CD14-positive monocyte (primary cell): Measurements from ENCODE around the gene ZNF81. TPM values are rescaled to one million over a fixed set of nuclear protein-coding genes. Genes with fewer than 3 reads are reported as not detected.
"Not testable (repeated sequence)": the region's sequence is repeated elsewhere in the genome, so short reads cannot be mapped to it uniquely, and the experiment has no call there.

Experiments used
- DNase-seq, 3 donors: peaks; one replicate each; pipeline ENCODE4 v3.0.0-alpha.2; 2011 to 2022
- H2AFZ ChIP-seq: 2 replicates; pipeline ENCODE4 v1.6.0; 2012; ENCODE audit warnings: mild to moderate bottlenecking, low read depth, low read length, inconsistent platforms; ENCODE audit not compliant: insufficient read depth, poor library complexity, severe bottlenecking
- H3K27ac ChIP-seq, 2 donors: 1 replicate in 1 of 2; 2 replicates in 1 of 2; pipeline ENCODE4 v1.5.1; 2012 to 2013; ENCODE audit warnings: low read length in 2 of 2, control low read depth in 1 of 2, inconsistent platforms in 1 of 2, low read depth in 1 of 2, mild to moderate bottlenecking in 1 of 2
- H3K27me3 ChIP-seq, 2 donors: one replicate each; pipeline versions ENCODE4 v1.6.0 to v1.6.1; 2011 to 2013; ENCODE audit warnings: low read length in 2 of 2; ENCODE audit not compliant: control insufficient read depth in 2 of 2, insufficient read depth in 2 of 2
- H3K36me3 ChIP-seq, 2 donors: replicated peaks in 1 of 2; 1 replicate in 1 of 2; 2 replicates in 1 of 2; pipeline versions ENCODE4 v1.5.1 to v1.6.1; 2012 to 2013; ENCODE audit warnings: low read length in 2 of 2, control low read depth in 1 of 2, inconsistent platforms in 1 of 2, mild to moderate bottlenecking in 1 of 2; ENCODE audit not compliant: insufficient read depth in 2 of 2, control insufficient read depth in 1 of 2
- H3K4me1 ChIP-seq, 2 donors: 1 replicate in 1 of 2; 2 replicates in 1 of 2; pipeline versions ENCODE4 v1.5.1 to v1.6.1; 2012 to 2013; ENCODE audit warnings: low read length in 2 of 2, control low read depth in 1 of 2, inconsistent platforms in 1 of 2, mild to moderate bottlenecking in 1 of 2, moderate library complexity in 1 of 2; ENCODE audit not compliant: insufficient read depth in 2 of 2, control insufficient read depth in 1 of 2
- H3K4me2 ChIP-seq: replicated peaks from 2 replicates; pipeline ENCODE3; 2012; ENCODE audit warnings: low read length, moderate library complexity, mild to moderate bottlenecking; ENCODE audit not compliant: poor library complexity, severe bottlenecking; ENCODE audit errors: extremely low read depth
- H3K4me3 ChIP-seq, 3 experiments: fragments of 200-600 bp in 1 of 3; sonication (generic) in 1 of 3; replicated peaks in 1 of 3; 1 replicate in 2 of 3; 2 replicates in 1 of 3; pipeline ENCODE4 v1.5.1; 2011 to 2013; ENCODE audit warnings: low read length in 3 of 3, mild to moderate bottlenecking in 3 of 3, control low read depth in 2 of 3, low read depth in 2 of 3, inconsistent platforms in 1 of 3, moderate library complexity in 1 of 3
- H3K79me2 ChIP-seq: 2 replicates; pipeline ENCODE4 v1.6.0; 2012; ENCODE audit warnings: mild to moderate bottlenecking, control low read depth, inconsistent platforms, low read length, moderate library complexity; ENCODE audit not compliant: insufficient read depth
- H3K9ac ChIP-seq: 2 replicates; pipeline ENCODE4 v1.6.0; 2017; ENCODE audit warnings: low read length, mild to moderate bottlenecking; ENCODE audit not compliant: insufficient read depth, poor library complexity, severe bottlenecking
- H3K9me3 ChIP-seq, 2 donors: replicated peaks in 1 of 2; 1 replicate in 1 of 2; 2 replicates in 1 of 2; pipeline versions ENCODE4 v1.5.1 to v1.6.1; 2012 to 2013; ENCODE audit warnings: low read length in 2 of 2, control low read depth in 1 of 2; ENCODE audit not compliant: control insufficient read depth in 1 of 2, insufficient read depth in 1 of 2
- H4K20me1 ChIP-seq: 2 replicates; pipeline ENCODE4 v1.6.0; 2012; ENCODE audit warnings: mild to moderate bottlenecking, low read length, control low read depth, moderate library complexity; ENCODE audit not compliant: insufficient read depth
- H3K27ac Mint-ChIP-seq, 7 donors: one replicate each; pipeline ENCODE4 v1.8.0; 2020; ENCODE audit warnings: mild to moderate bottlenecking in 7 of 7, mixed read lengths in 7 of 7, moderate library complexity in 6 of 7, inconsistent platforms in 2 of 7
- H3K27me3 Mint-ChIP-seq, 3 donors: one replicate each; pipeline ENCODE4 v1.8.0; 2021 to 2022; ENCODE audit warnings: low read depth in 3 of 3, mild to moderate bottlenecking in 3 of 3, mixed read lengths in 3 of 3, moderate library complexity in 3 of 3, inconsistent platforms in 1 of 3
- H3K36me3 Mint-ChIP-seq, 2 donors: one replicate each; pipeline ENCODE4 v1.8.0; 2020; ENCODE audit warnings: mixed read lengths in 2 of 2, inconsistent platforms in 1 of 2, mild to moderate bottlenecking in 1 of 2
- H3K4me1 Mint-ChIP-seq: one replicate; pipeline ENCODE4 v1.8.0; 2020; ENCODE audit warnings: mild to moderate bottlenecking, mixed read lengths
- H3K4me3 Mint-ChIP-seq, 2 donors: one replicate each; pipeline ENCODE4 v1.8.0; 2020; ENCODE audit warnings: mild to moderate bottlenecking in 2 of 2, mixed read lengths in 2 of 2, moderate library complexity in 1 of 2
- H3K9me3 Mint-ChIP-seq, 7 donors: one replicate each; pipeline ENCODE4 v1.8.0; 2020 to 2022; ENCODE audit warnings: mixed read lengths in 7 of 7, mild to moderate bottlenecking in 6 of 7, moderate library complexity in 6 of 7, inconsistent platforms in 2 of 7
- WGBS: methylation state at CpG from one replicate; pipeline ENCODE4 v1.1.5; 2013; ENCODE audit warnings: missing lambda C conversion rate; ENCODE audit not compliant: insufficient coverage; 5-methylcytosine and 5-hydroxymethylcytosine counted together
- intact Hi-C, 2 donors: fragments of 100-400 bp; cut with micrococcal nuclease; formaldehyde crosslinking; loops; one replicate each; pipeline versions ENCODE4 v1.15.0 to v1.15.1; 2023
- polyA plus RNA-seq, 3 donors: library from polyadenylated mRNA; depleted of rRNA in 1 of 3; unstranded in 2 of 3; stranded (reverse) in 1 of 3; fragments of 300-500 nt in 2 of 3; fragments of >200 nt in 1 of 3; fragmentation: Illumina TruSeq in 2 of 3; gene quantifications; 1 replicate in 2 of 3; 2 replicates in 1 of 3; pipeline ENCODE4 v1.2.3, GENCODE V29; 2012 to 2021
- TF ChIP-seq, protein P1 (sequence below): fragments of 200-600 bp; IDR thresholded peaks from one replicate; pipeline ENCODE4 v1.8.0; 2022; ENCODE audit warnings: antibody characterized with exemption, mild to moderate bottlenecking

The ZNF81 gene
- polyA plus RNA-seq, 3 donors, result 1.7 to 3.4 (median 2.4) TPM

DNA sequence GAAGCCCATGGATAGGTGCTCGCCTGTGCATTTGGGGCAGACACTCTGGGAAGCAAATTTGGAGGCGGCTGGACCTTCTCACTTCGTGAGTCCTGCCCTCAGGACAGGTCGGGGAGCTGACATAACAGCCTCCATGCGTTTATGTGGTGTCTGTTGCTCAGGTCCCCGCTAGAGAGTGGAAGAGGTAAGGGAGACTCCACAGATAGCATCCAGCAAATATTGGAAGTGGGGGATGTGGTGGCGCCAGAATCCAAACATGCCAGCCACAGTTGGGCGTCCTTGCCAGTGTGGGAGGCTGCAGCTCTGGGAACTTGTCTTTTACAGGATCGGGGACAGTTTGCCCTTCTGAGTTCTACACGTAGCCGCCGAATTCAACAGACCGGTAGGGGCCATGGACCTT is 119.3 kb downstream of the ZNF81 start:
- WGBS, result no CpG with 5 or more reads among the region's 13 CpGs

DNA sequence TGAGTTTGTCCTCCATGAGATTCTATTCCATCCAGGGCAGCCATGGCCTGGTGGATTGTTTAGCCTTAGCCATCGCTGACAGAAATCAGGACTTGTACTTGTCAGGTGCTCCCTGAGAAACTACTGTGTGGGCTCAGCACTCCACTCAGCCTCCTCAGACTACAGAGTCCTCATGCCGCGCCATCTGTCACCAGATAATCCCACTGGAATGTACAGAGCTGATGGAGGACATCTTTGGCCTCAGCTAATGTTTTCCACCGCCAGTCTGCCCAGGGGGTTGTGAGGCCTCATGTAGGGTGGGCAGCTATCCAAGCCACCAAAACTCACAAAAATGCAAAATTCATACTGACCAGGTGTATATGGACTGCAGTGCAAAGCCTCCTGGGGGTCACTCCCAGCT is 121.5 kb downstream of the ZNF81 start:
- H3K27me3 Mint-ChIP-seq, result not testable (repeated sequence)

More for the DNA sequence above, 119.3 kb downstream of the ZNF81 start:
- Histone ChIP-seq H4K20me1 (no peaks in the 10 kb centered on the region), H3K4me3 (no peak overlapping the region), H3K79me2 (no peaks in the 10 kb centered on the region), H2AFZ (no peak overlapping the region), H3K9ac (no peak overlapping the region), H3K27ac (no peak overlapping the region), H3K9me3 (peaks cover 2 to 11% of the 10 kb centered on the region in 2 donors), H3K4me1 (peaks cover 15 to 17% of the 10 kb centered on the region in 2 donors), H3K27me3 (no peaks in the 10 kb centered on the region), H3K36me3 (no peaks in the 10 kb centered on the region), H3K4me2 (no peak overlapping the region)
- peaks cover 14% of the 10 kb centered on the region for H3K4me1 Mint-ChIP-seq
- H3K27ac Mint-ChIP-seq, result no peak overlapping the region
- H3K9me3 Mint-ChIP-seq, result peaks cover 0 to 22% (median 6%) of the 10 kb centered on the region in 7 donors
- DNase-seq, result no peak
- peaks cover 0 to 5% (median 2%) of the 10 kb centered on the region in 3 donors for H3K27me3 Mint-ChIP-seq
- intact Hi-C loops, result no loop called here
- no peaks in the 10 kb centered on the region for H3K36me3 Mint-ChIP-seq
- H3K4me3 Mint-ChIP-seq, result no peak overlapping the region
- TF ChIP-seq, protein P1, sequence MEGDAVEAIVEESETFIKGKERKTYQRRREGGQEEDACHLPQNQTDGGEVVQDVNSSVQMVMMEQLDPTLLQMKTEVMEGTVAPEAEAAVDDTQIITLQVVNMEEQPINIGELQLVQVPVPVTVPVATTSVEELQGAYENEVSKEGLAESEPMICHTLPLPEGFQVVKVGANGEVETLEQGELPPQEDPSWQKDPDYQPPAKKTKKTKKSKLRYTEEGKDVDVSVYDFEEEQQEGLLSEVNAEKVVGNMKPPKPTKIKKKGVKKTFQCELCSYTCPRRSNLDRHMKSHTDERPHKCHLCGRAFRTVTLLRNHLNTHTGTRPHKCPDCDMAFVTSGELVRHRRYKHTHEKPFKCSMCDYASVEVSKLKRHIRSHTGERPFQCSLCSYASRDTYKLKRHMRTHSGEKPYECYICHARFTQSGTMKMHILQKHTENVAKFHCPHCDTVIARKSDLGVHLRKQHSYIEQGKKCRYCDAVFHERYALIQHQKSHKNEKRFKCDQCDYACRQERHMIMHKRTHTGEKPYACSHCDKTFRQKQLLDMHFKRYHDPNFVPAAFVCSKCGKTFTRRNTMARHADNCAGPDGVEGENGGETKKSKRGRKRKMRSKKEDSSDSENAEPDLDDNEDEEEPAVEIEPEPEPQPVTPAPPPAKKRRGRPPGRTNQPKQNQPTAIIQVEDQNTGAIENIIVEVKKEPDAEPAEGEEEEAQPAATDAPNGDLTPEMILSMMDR, result no peak

More for the DNA sequence above, 121.5 kb downstream of the ZNF81 start:
- H2AFZ ChIP-seq, DNase-seq, H3K4me2 ChIP-seq, H3K36me3 ChIP-seq, H3K79me2 ChIP-seq, intact Hi-C loops, H3K9ac ChIP-seq, H3K4me3 Mint-ChIP-seq, H3K27ac ChIP-seq, H3K27me3 ChIP-seq, H3K4me3 ChIP-seq, H4K20me1 ChIP-seq, H3K9me3 ChIP-seq, H3K36me3 Mint-ChIP-seq: not testable (repeated sequence)
- WGBS, result no CpG with 5 or more reads among the region's 4 CpGs
- H3K9me3 Mint-ChIP-seq, result peaks cover 0 to 22% (median 3%) of the 10 kb centered on the region in 7 donors
- H3K4me1 ChIP-seq, result peaks cover 15 to 17% of the 10 kb centered on the region in 2 donors
- peak overlapping the region in 1 of 7 donors; percentile 10 for H3K27ac Mint-ChIP-seq
- H3K4me1 Mint-ChIP-seq, result peaks cover 19% of the 10 kb centered on the region
